Activated B cell treated with CpG ODN at 0.5 μM for 24 hours (primary cell): ENCODE measurements around the gene PRAC2. TPM values are rescaled to one million over a fixed set of nuclear protein-coding genes. Genes with fewer than 3 reads are reported as not detected.

ENCODE experiments used
- ATAC-seq: fragments of 200-7000 bp; cut with Tn5 transposase; one replicate; pipeline ENCODE4 v1.10.0; 2021; ENCODE audit warnings: low read depth, mild to moderate bottlenecking, moderate library complexity
- CTCF ChIA-PET: fragments of 350-600 bp; sonication (Branson Sonifier 250); formaldehyde crosslinking; loops from one replicate; lab custom pipeline; 2021; ENCODE audit warnings: antibody characterized with exemption; lab: Charles Lee
- POLR2A ChIA-PET: fragments of 350-600 bp; sonication (Branson Sonifier 250); formaldehyde crosslinking; loops from one replicate; lab custom pipeline; 2021; ENCODE audit warnings: antibody characterized with exemption; lab: Charles Lee
- DNase-seq: peaks from one replicate; pipeline ENCODE4 v3.0.0; 2022
- H3K27ac Mint-ChIP-seq: one replicate; pipeline ENCODE4 v1.8.0; 2020; ENCODE audit warnings: mixed read lengths
- H3K27me3 Mint-ChIP-seq: one replicate; pipeline ENCODE4 v1.8.0; 2021; ENCODE audit warnings: mixed read lengths
- H3K36me3 Mint-ChIP-seq: one replicate; pipeline ENCODE4 v1.8.0; 2021; ENCODE audit warnings: low read depth, mixed read lengths
- H3K4me1 Mint-ChIP-seq: one replicate; pipeline ENCODE4 v1.8.0; 2021; ENCODE audit warnings: mixed read lengths
- H3K4me3 Mint-ChIP-seq: one replicate; pipeline ENCODE4 v1.8.0; 2020; ENCODE audit warnings: mild to moderate bottlenecking, mixed read lengths
- H3K9me3 Mint-ChIP-seq: one replicate; pipeline ENCODE4 v1.8.0; 2020; ENCODE audit warnings: mixed read lengths
- intact Hi-C: fragments of 100-400 bp; cut with micrococcal nuclease; formaldehyde crosslinking; loops from one replicate; pipeline ENCODE4 v1.15.1; 2024
- total RNA-seq: library from RNA; stranded (reverse); gene quantifications from 2 replicates; pipeline ENCODE4 v1.2.3, GENCODE V29; 2022
- TF ChIP-seq, protein P1 (sequence below): fragments of 200-600 bp; IDR thresholded peaks from one replicate; pipeline ENCODE4 v1.8.0; 2022; ENCODE audit warnings: antibody characterized with exemption, mild to moderate bottlenecking

Gene PRAC2
- total RNA-seq, 1 donor from 2014 or later = not detected

DNA sequence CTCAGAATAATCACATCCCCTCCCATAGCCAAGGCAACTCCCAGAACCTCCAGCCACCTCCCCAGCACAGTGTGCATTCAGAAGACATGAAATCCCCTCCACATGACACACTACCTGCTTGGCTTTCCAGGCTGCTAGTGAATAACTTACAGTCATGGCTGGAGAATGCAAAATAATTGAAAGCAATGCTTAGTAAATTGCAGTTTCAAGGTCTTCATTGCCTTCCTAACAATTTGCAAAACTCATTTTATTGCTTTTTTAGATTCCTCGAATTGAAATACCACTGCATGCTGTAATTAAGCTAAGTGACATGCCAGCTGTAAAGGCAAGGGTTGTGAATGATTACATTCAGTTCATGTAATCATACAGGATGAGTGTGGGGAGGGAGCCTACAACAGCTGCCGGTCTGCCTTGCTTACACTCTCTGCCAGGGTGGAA lies 34.6 kb downstream of the PRAC2 start:
- DNase-seq (no peak), ATAC-seq (no peak)
- intact Hi-C loops = no loop called here
- POLR2A ChIA-PET = no interaction called here
- no peaks in the 10 kb centered on the region for H3K36me3 Mint-ChIP-seq
- CTCF ChIA-PET = no interaction called here
- H3K27ac Mint-ChIP-seq = no peak overlapping the region
- TF ChIP-seq, protein P1, sequence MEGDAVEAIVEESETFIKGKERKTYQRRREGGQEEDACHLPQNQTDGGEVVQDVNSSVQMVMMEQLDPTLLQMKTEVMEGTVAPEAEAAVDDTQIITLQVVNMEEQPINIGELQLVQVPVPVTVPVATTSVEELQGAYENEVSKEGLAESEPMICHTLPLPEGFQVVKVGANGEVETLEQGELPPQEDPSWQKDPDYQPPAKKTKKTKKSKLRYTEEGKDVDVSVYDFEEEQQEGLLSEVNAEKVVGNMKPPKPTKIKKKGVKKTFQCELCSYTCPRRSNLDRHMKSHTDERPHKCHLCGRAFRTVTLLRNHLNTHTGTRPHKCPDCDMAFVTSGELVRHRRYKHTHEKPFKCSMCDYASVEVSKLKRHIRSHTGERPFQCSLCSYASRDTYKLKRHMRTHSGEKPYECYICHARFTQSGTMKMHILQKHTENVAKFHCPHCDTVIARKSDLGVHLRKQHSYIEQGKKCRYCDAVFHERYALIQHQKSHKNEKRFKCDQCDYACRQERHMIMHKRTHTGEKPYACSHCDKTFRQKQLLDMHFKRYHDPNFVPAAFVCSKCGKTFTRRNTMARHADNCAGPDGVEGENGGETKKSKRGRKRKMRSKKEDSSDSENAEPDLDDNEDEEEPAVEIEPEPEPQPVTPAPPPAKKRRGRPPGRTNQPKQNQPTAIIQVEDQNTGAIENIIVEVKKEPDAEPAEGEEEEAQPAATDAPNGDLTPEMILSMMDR = no peak
- H3K4me3 Mint-ChIP-seq = no peak overlapping the region
- H3K4me1 Mint-ChIP-seq = peaks cover 8% of the 10 kb centered on the region
- peaks cover 75% of the 10 kb centered on the region for H3K27me3 Mint-ChIP-seq
- H3K9me3 Mint-ChIP-seq = no peaks in the 10 kb centered on the region

DNA sequence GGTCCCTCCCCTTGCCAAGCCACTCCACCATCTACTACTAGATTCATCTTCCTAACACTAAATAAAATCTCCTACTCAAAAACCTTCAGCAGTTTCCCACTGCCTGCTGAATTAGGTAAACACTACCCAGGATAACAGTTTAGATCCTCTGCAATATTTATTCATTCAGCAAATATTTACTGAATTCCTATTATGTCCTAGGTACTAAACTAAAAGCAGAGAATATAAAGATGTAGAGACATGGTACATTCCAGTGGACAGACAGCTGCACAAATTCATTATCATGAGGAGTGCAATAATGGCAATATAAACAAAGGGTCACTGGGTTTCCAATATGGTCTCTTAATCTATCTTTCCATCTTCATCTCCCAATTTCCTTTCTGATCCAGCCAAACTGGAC lies 36.3 kb downstream of the PRAC2 start:
- CTCF ChIA-PET = no interaction called here
- Mint-ChIP-seq H3K27ac (no peak overlapping the region), H3K4me3 (no peak overlapping the region), H3K9me3 (no peaks in the 10 kb centered on the region), H3K27me3 (peaks cover 69% of the 10 kb centered on the region), H3K36me3 (no peaks in the 10 kb centered on the region), H3K4me1 (peaks cover 7% of the 10 kb centered on the region)
- POLR2A ChIA-PET = no interaction called here
- DNase-seq = no peak
- TF ChIP-seq, protein P1 = no peak
- no peak for ATAC-seq
- intact Hi-C loops = no loop called here

GRCh38 chr17:48760411-48760810 lies 37.4 kb downstream of the PRAC2 start:
- intact Hi-C loops = no loop called here
- DNase-seq (no peak), ATAC-seq (no peak)
- Mint-ChIP-seq H3K9me3 (no peaks in the 10 kb centered on the region), H3K27ac (no peak overlapping the region), H3K4me3 (no peak overlapping the region), H3K27me3 (peaks cover 68% of the 10 kb centered on the region), H3K36me3 (no peaks in the 10 kb centered on the region), H3K4me1 (peaks cover 3% of the 10 kb centered on the region)
- CTCF ChIA-PET = no interaction called here
- POLR2A ChIA-PET = no interaction called here
- TF ChIP-seq, protein P1 = no peak

DNA sequence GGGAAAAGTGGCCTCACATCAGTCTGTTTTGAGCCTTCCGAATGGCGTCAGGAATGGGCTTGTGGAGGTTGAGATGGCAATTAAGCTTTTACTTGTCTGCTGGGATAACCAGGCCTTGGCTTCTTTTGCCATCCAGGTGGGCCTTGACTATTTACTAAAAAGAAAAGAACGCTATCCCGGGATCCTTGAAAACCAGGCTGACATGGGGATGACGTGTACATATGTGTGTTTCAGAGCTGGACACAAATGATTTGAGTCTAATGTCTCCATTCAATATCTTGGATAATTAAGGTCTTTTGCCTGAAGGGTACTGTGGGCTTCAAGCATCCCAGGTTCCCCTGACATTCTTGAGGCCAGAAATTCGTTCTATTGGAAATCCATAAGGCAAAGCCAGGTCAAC lies 38.1 kb downstream of the PRAC2 start:
- DNase-seq (no peak), ATAC-seq (no peak)
- ChIA-PET CTCF (no interaction called here), POLR2A (interaction anchor here (0.6 kb wide), 1 partner anchor 146 kb away, joined by 7 read pairs; the partner anchor contains the start of gene HOXB8)
- Mint-ChIP-seq H3K4me1 (peaks cover 3% of the 10 kb centered on the region), H3K4me3 (no peak overlapping the region), H3K36me3 (no peaks in the 10 kb centered on the region), H3K9me3 (no peaks in the 10 kb centered on the region), H3K27me3 (peaks cover 67% of the 10 kb centered on the region), H3K27ac (no peak overlapping the region)
- TF ChIP-seq, protein P1 = no peak
- intact Hi-C loops = no loop called here

GRCh38 chr17:48767263-48767774 lies 44.3 kb downstream of the PRAC2 start:
- H3K27me3 Mint-ChIP-seq = peaks cover 48% of the 10 kb centered on the region
- DNase-seq = no peak
- ATAC-seq = no peak
- intact Hi-C loops = no loop called here
- H3K9me3 Mint-ChIP-seq = no peaks in the 10 kb centered on the region
- H3K27ac Mint-ChIP-seq = no peak overlapping the region
- no peak overlapping the region for H3K4me3 Mint-ChIP-seq
- no peaks in the 10 kb centered on the region for H3K36me3 Mint-ChIP-seq
- ChIA-PET POLR2A (no interaction called here), CTCF (no interaction called here)
- H3K4me1 Mint-ChIP-seq = no peaks in the 10 kb centered on the region
- TF ChIP-seq, protein P1 = no peak
